Fibroblast of villous mesenchyme (primary cell): Measurements from ENCODE around the gene ZBTB47. TPM values are rescaled to one million over a fixed set of nuclear protein-coding genes. Genes with fewer than 3 reads are reported as not detected.

Experiments used
- DNase-seq: peaks from one replicate; pipeline ENCODE4 v3.0.0-alpha.2; 2010; ENCODE audit warnings: low read depth
- H3K4me3 ChIP-seq: 2 replicates; pipeline ENCODE4 v1.5.1; 2011; ENCODE audit warnings: low read depth, mild to moderate bottlenecking, low read length
- CTCF ChIP-seq: IDR thresholded peaks from 2 replicates; pipeline ENCODE4 v1.5.1; 2012; ENCODE audit warnings: low read depth, mild to moderate bottlenecking, low read length; ENCODE audit not compliant: insufficient read depth
- total RNA-seq: library from RNA; depleted of rRNA; stranded (reverse); fragments of >200 nt; gene quantifications from 2 replicates; pipeline ENCODE4 v1.2.3, GENCODE V29; 2012

ZBTB47 gene
- total RNA-seq, 1 donor = 25.9 TPM

- no peak for TF ChIP-seq CTCF
- DNase-seq = no peak
Observed at GRCh38 chr3:42639192-42639591, 14.3 kb upstream of the ZBTB47 start.

GRCh38 chr3:42640129-42640528 is 13.4 kb upstream of the ZBTB47 start:
- no peak for DNase-seq
- H3K4me3 ChIP-seq = no peak overlapping the region
- TF ChIP-seq CTCF = no peak

More at GRCh38 chr3:42639192-42639591, 14.3 kb upstream of the ZBTB47 start:
- no peak overlapping the region for H3K4me3 ChIP-seq

- no peak for DNase-seq
- H3K4me3 ChIP-seq = no peak overlapping the region
- no peak for TF ChIP-seq CTCF
Observed at GRCh38 chr3:42640771-42641370, 12.6 kb upstream of the ZBTB47 start.

- TF ChIP-seq CTCF = no peak
- no peak overlapping the region for H3K4me3 ChIP-seq
- DNase-seq = no peak
Observed at GRCh38 chr3:42647821-42648459, 5.6 kb upstream of the ZBTB47 start.

GRCh38 chr3:42649006-42649405 is 4.5 kb upstream of the ZBTB47 start:
- no peak for TF ChIP-seq CTCF
- DNase-seq = no peak
- H3K4me3 ChIP-seq = no peak overlapping the region

GRCh38 chr3:42649783-42650182 is 3.7 kb upstream of the ZBTB47 start:
- H3K4me3 ChIP-seq = no peak overlapping the region
- no peak for DNase-seq
- no peak for TF ChIP-seq CTCF
